B cell (primary cell): ENCODE measurements around the gene FUOM. TPM values are rescaled to one million over a fixed set of nuclear protein-coding genes. Genes with fewer than 3 reads are reported as not detected.

ENCODE experiments used
- ATAC-seq: fragments of 200-7000 bp; cut with Tn5 transposase; one replicate; pipeline ENCODE4 v1.10.0; 2021; ENCODE audit warnings: low read depth, mild to moderate bottlenecking, moderate number of reproducible peaks, moderate library complexity
- CTCF ChIA-PET: fragments of 350-600 bp; sonication (Branson Sonifier 250); formaldehyde crosslinking; loops from one replicate; lab custom pipeline; 2021; ENCODE audit warnings: antibody characterized with exemption, inconsistent platforms; lab: Charles Lee
- POLR2A ChIA-PET: fragments of 350-600 bp; sonication (Branson Sonifier 250); formaldehyde crosslinking; loops from one replicate; lab custom pipeline; 2021; ENCODE audit warnings: antibody characterized with exemption; lab: Charles Lee
- DNase-seq: peaks from one replicate; pipeline ENCODE4 v3.0.0; 2013
- H2AFZ ChIP-seq: 2 replicates; pipeline ENCODE4 v1.6.1; 2012; ENCODE audit warnings: mild to moderate bottlenecking, low read depth, low read length; ENCODE audit not compliant: insufficient read depth, poor library complexity, severe bottlenecking
- H3K27ac ChIP-seq, 2 donors: 1 replicate in 1 of 2; 2 replicates in 1 of 2; pipeline ENCODE4 v1.5.1; 2012 to 2013; ENCODE audit warnings: low read length in 2 of 2, mild to moderate bottlenecking in 2 of 2, moderate library complexity in 1 of 2
- H3K27me3 ChIP-seq, 4 experiments: fragments of 200-600 bp in 1 of 4; sonication (generic) in 1 of 4; replicated peaks in 1 of 4; 1 replicate in 2 of 4; 2 replicates in 2 of 4; pipeline versions ENCODE4 v1.6.1 to v1.7.0; 2013 to 2016; ENCODE audit warnings: low read length in 3 of 4, mild to moderate bottlenecking in 2 of 4, mixed read lengths in 1 of 4, moderate library complexity in 1 of 4; ENCODE audit not compliant: insufficient read depth in 4 of 4, control insufficient read depth in 3 of 4; ENCODE audit errors: control extremely low read depth in 1 of 4
- H3K36me3 ChIP-seq, 2 experiments: replicated peaks in 1 of 2; 1 replicate in 1 of 2; 2 replicates in 1 of 2; pipeline versions ENCODE4 v1.6.1 to v1.7.1; 2013; ENCODE audit warnings: low read length in 1 of 2; ENCODE audit not compliant: insufficient read depth in 2 of 2, control insufficient read depth in 1 of 2; ENCODE audit errors: control extremely low read depth in 1 of 2, extremely low read depth in 1 of 2
- H3K4me1 ChIP-seq, 2 donors: fragments of 200-600 bp in 1 of 2; sonication (generic) in 1 of 2; 1 replicate in 1 of 2; 2 replicates in 1 of 2; pipeline versions ENCODE4 v1.5.1 to v1.6.1; 2013 to 2017; ENCODE audit warnings: low read length in 2 of 2; ENCODE audit not compliant: control insufficient read depth in 2 of 2, insufficient read depth in 2 of 2
- H3K4me2 ChIP-seq: replicated peaks from 2 replicates; pipeline ENCODE3; 2012; ENCODE audit warnings: mild to moderate bottlenecking, low read depth, low read length; ENCODE audit not compliant: poor library complexity, severe bottlenecking
- H3K4me3 ChIP-seq, 5 experiments: fragments of 200-600 bp in 1 of 5; sonication (generic) in 1 of 5; 1 replicate in 3 of 5; 2 replicates in 2 of 5; pipeline versions ENCODE4 v1.5.1 to v1.7.0; 2011 to 2016; ENCODE audit warnings: low read length in 4 of 5, mild to moderate bottlenecking in 4 of 5, low read depth in 2 of 5, control low read depth in 1 of 5, moderate library complexity in 1 of 5; ENCODE audit not compliant: insufficient read depth in 1 of 5; ENCODE audit errors: control extremely low read depth in 1 of 5, extremely low read depth in 1 of 5
- H3K79me2 ChIP-seq: fragments of 200-600 bp; sonication (generic); one replicate; pipeline ENCODE4 v1.6.0; 2016; ENCODE audit warnings: low read length; ENCODE audit not compliant: control insufficient read depth, insufficient read depth
- H3K9ac ChIP-seq: fragments of 200-600 bp; sonication (generic); 2 replicates; pipeline ENCODE4 v1.6.1; 2017; ENCODE audit warnings: mild to moderate bottlenecking, low read length, moderate library complexity
- H3K9me3 ChIP-seq, 3 donors: one replicate each; pipeline versions ENCODE4 v1.6.1 to v1.7.1; 2013; ENCODE audit warnings: low read length in 2 of 3; ENCODE audit not compliant: control insufficient read depth in 2 of 3, insufficient read depth in 1 of 3; ENCODE audit errors: control extremely low read depth in 1 of 3
- H4K20me1 ChIP-seq: 2 replicates; pipeline ENCODE4 v1.6.0; 2012; ENCODE audit warnings: mild to moderate bottlenecking, low read length; ENCODE audit not compliant: insufficient read depth, control insufficient read depth, poor library complexity, severe bottlenecking
- H3K27ac Mint-ChIP-seq: one replicate; pipeline ENCODE4 v1.8.0; 2021; ENCODE audit warnings: mixed read lengths
- H3K27me3 Mint-ChIP-seq: one replicate; pipeline ENCODE4 v1.8.0; 2021; ENCODE audit warnings: mixed read lengths
- H3K4me1 Mint-ChIP-seq: one replicate; pipeline ENCODE4 v1.8.0; 2021; ENCODE audit warnings: mixed read lengths
- H3K4me3 Mint-ChIP-seq: one replicate; pipeline ENCODE4 v1.8.0; 2021; ENCODE audit warnings: mixed read lengths
- H3K9me3 Mint-ChIP-seq: one replicate; pipeline ENCODE4 v1.8.0; 2022; ENCODE audit warnings: mixed read lengths; ENCODE audit not compliant: insufficient read depth
- CTCF ChIP-seq: fragments of 200-600 bp; IDR thresholded peaks from one replicate; pipeline ENCODE4 v1.8.0; 2022; ENCODE audit warnings: antibody characterized with exemption, mild to moderate bottlenecking
- EZH2 ChIP-seq: IDR thresholded peaks from 2 replicates; pipeline ENCODE4 v1.6.1; 2012; ENCODE audit warnings: borderline replicate concordance, low read depth, mild to moderate bottlenecking, moderate library complexity, low read length; ENCODE audit not compliant: insufficient read depth, poor library complexity, severe bottlenecking
- WGBS: methylation state at CpG from one replicate; pipeline ENCODE4 v1.1.5; 2013; ENCODE audit warnings: missing lambda C conversion rate; ENCODE audit not compliant: insufficient coverage; 5-methylcytosine and 5-hydroxymethylcytosine counted together
- intact Hi-C: fragments of 100-400 bp; cut with micrococcal nuclease; formaldehyde crosslinking; loops from one replicate; pipeline ENCODE4 v1.10.0; 2022
- polyA plus RNA-seq: library from polyadenylated mRNA; depleted of rRNA; stranded (reverse); fragments of >200 nt; gene quantifications from 2 replicates; pipeline ENCODE4 v1.2.3, GENCODE V29; 2012
- total RNA-seq, 2 donors: library from RNA; stranded (reverse); fragments of 120-200 nt in 1 of 2; gene quantifications; 1 replicate in 1 of 2; 2 replicates in 1 of 2; pipeline versions ENCODE4 v1.2.3 to v1.2.4, GENCODE V29; 2013 to 2022

Gene FUOM
- total and polyA plus RNA-seq, 2 donors (not counting 1 experiment from before 2014, with no cell fraction given), result 23.8 to 30.7 TPM

- no peak overlapping the region for H3K27ac Mint-ChIP-seq
- H3K27me3 Mint-ChIP-seq, result no peaks in the 10 kb centered on the region
- Histone ChIP-seq H3K4me3 (no peak overlapping the region), H3K9ac (no peak overlapping the region), H3K27ac (no peak overlapping the region), H3K4me2 (no peak overlapping the region), H3K79me2 (peaks cover 24% of the 10 kb centered on the region), H4K20me1 (peaks cover 21% of the 10 kb centered on the region), H3K4me1 (peaks cover 8 to 18% of the 10 kb centered on the region in 2 donors), H3K9me3 (peaks cover 0 to 16% (median 0%) of the 10 kb centered on the region in 3 donors), H2AFZ (no peak overlapping the region), H3K36me3 (peaks cover 0 to 3% of the 10 kb centered on the region in 2 experiments), H3K27me3 (peaks cover 0 to 5% (median 0%) of the 10 kb centered on the region in 4 experiments)
- 83% methylated on average over 4 of the region's 6 CpGs for WGBS
- no peak for ATAC-seq
- no peak overlapping the region for H3K4me3 Mint-ChIP-seq
- ChIA-PET CTCF (interaction anchor here (1.8 to 3.6 kb wide), 2 partner anchors 23 to 26 kb away, joined by 4 to 18 read pairs; partner anchors contain the start of gene PAOX), POLR2A (no interaction called here)
- no peaks in the 10 kb centered on the region for H3K9me3 Mint-ChIP-seq
- no peak for DNase-seq
- TF ChIP-seq CTCF (no peak), EZH2 (no peak)
- intact Hi-C loops, result loop anchor here (5.0 kb wide), 1 partner anchor 48 kb away; the partner anchor contains the start of genes TUBGCP2 and ZNF511
- peaks cover 12% of the 10 kb centered on the region for H3K4me1 Mint-ChIP-seq
Observed at GRCh38 chr10:133355266-133355665, 2.6 kb downstream of the FUOM start.

GRCh38 chr10:133354672-133355240 is 3.1 kb downstream of the FUOM start:
- intact Hi-C loops, result loop anchor here (5.0 kb wide), 1 partner anchor 47 kb away; the partner anchor contains the start of genes TUBGCP2 and ZNF511
- WGBS, result 95% methylated on average over 13 of the region's 14 CpGs
- DNase-seq, result no peak
- ATAC-seq, result no peak
- H2AFZ ChIP-seq, result no peak overlapping the region
- ChIA-PET CTCF (no interaction called here), POLR2A (no interaction called here)
- no peak for TF ChIP-seq EZH2
- H4K20me1 ChIP-seq, result peaks cover 21% of the 10 kb centered on the region
- no peak overlapping the region for H3K9ac ChIP-seq
- no peaks in the 10 kb centered on the region for H3K27me3 Mint-ChIP-seq
- no peak overlapping the region for H3K27ac ChIP-seq
- no peak overlapping the region for H3K4me3 ChIP-seq
- H3K27me3 ChIP-seq, result peaks cover 0 to 5% (median 0%) of the 10 kb centered on the region in 4 experiments
- no peak overlapping the region for H3K4me2 ChIP-seq
- H3K36me3 ChIP-seq, result peaks cover 0 to 3% of the 10 kb centered on the region in 2 experiments
- peaks cover 8% of the 10 kb centered on the region for H3K4me1 Mint-ChIP-seq
- no peaks in the 10 kb centered on the region for H3K9me3 Mint-ChIP-seq
- H3K79me2 ChIP-seq, result peaks cover 24% of the 10 kb centered on the region
- no peak overlapping the region for H3K27ac Mint-ChIP-seq
- H3K9me3 ChIP-seq, result peaks cover 0 to 19% (median 0%) of the 10 kb centered on the region in 3 donors
- peaks cover 8 to 18% of the 10 kb centered on the region in 2 donors for H3K4me1 ChIP-seq
- no peak overlapping the region for H3K4me3 Mint-ChIP-seq
